CD4-positive, CD25-positive, alpha-beta regulatory T cell (primary cell): ENCODE data around the gene THAP12. TPM values are rescaled to one million over a fixed set of nuclear protein-coding genes. Genes with fewer than 3 reads are reported as not detected.

Source experiments
- ATAC-seq, 2 donors: fragments of 150-1000 bp; cut with Tn5 transposase; one replicate each; pipeline ENCODE4 v1.10.0; 2021; ENCODE audit warnings: low read depth in 2 of 2, moderate number of reproducible peaks in 2 of 2, moderate library complexity in 1 of 2
- DNase-seq, 3 donors: peaks; one replicate each; pipeline versions ENCODE4 v3.0.0 to v3.0.0-alpha.2; 2012 to 2022; ENCODE audit warnings: mixed read lengths in 1 of 3
- H3K27ac ChIP-seq: one replicate; pipeline ENCODE4 v1.7.0; 2013; ENCODE audit warnings: mild to moderate bottlenecking, low read length; ENCODE audit not compliant: insufficient read depth, poor library complexity, severe bottlenecking
- H3K27me3 ChIP-seq: one replicate; pipeline ENCODE4 v1.7.0; 2013; ENCODE audit warnings: low read length; ENCODE audit not compliant: control insufficient read depth, insufficient read depth
- H3K36me3 ChIP-seq: one replicate; pipeline ENCODE4 v1.7.0; 2013; ENCODE audit warnings: mild to moderate bottlenecking, low read length, moderate library complexity; ENCODE audit not compliant: control insufficient read depth, insufficient read depth
- H3K4me1 ChIP-seq: 2 replicates; pipeline ENCODE4 v1.7.0; 2013; ENCODE audit warnings: mild to moderate bottlenecking, low read length; ENCODE audit not compliant: insufficient read depth, control insufficient read depth, poor library complexity, severe bottlenecking
- H3K4me3 ChIP-seq: one replicate; pipeline ENCODE4 v1.7.0; 2013; ENCODE audit warnings: low read depth, mild to moderate bottlenecking, low read length, moderate library complexity
- H3K9me3 ChIP-seq, 2 experiments: 1 replicate in 1 of 2; 2 replicates in 1 of 2; pipeline ENCODE4 v1.7.0; 2013; ENCODE audit warnings: low read length in 2 of 2, mild to moderate bottlenecking in 1 of 2, moderate library complexity in 1 of 2; ENCODE audit not compliant: control insufficient read depth in 2 of 2
- H3K27ac Mint-ChIP-seq, 3 donors: one replicate each; pipeline ENCODE4 v1.8.0; 2020 to 2022; ENCODE audit warnings: mild to moderate bottlenecking in 3 of 3, mixed read lengths in 3 of 3, moderate library complexity in 2 of 3
- H3K27me3 Mint-ChIP-seq: one replicate; pipeline ENCODE4 v1.8.0; 2022; ENCODE audit warnings: mild to moderate bottlenecking, mixed read lengths
- H3K36me3 Mint-ChIP-seq: one replicate; pipeline ENCODE4 v1.8.0; 2020; ENCODE audit warnings: mixed read lengths
- H3K4me1 Mint-ChIP-seq, 4 donors: one replicate each; pipeline ENCODE4 v1.8.0; 2020 to 2022; ENCODE audit warnings: mixed read lengths in 4 of 4, mild to moderate bottlenecking in 1 of 4
- H3K4me3 Mint-ChIP-seq, 4 donors: one replicate each; pipeline ENCODE4 v1.8.0; 2020 to 2022; ENCODE audit warnings: mild to moderate bottlenecking in 4 of 4, mixed read lengths in 4 of 4, moderate library complexity in 3 of 4
- H3K9me3 Mint-ChIP-seq, 7 donors: one replicate each; pipeline ENCODE4 v1.8.0; 2020 to 2022; ENCODE audit warnings: mixed read lengths in 7 of 7, mild to moderate bottlenecking in 3 of 7, moderate library complexity in 2 of 7
- polyA plus RNA-seq, 4 donors: library from polyadenylated mRNA; unstranded; fragments of 300-500 nt; fragmentation: Illumina TruSeq; gene quantifications; one replicate each; pipeline ENCODE4 v1.2.3, GENCODE V29; 2021
- total RNA-seq: library from RNA; stranded (reverse); gene quantifications from one replicate; pipeline ENCODE4 v1.2.3, GENCODE V29; 2022

The THAP12 gene
- total and polyA plus RNA-seq, 5 donors from 2014 or later, result 51.2 to 71.0 (median 65.0) TPM

GRCh38 chr11:76391811-76392475, 11.0 kb upstream of the THAP12 start:
- H3K27me3 Mint-ChIP-seq, result no peaks in the 10 kb centered on the region
- H3K27me3 ChIP-seq, result no peaks in the 10 kb centered on the region
- peaks cover 0 to 11% (median 2%) of the 10 kb centered on the region in 4 donors for H3K4me1 Mint-ChIP-seq
- H3K27ac Mint-ChIP-seq, result no peak overlapping the region
- H3K9me3 Mint-ChIP-seq, result no peaks in the 10 kb centered on the region
- no peak for DNase-seq
- no peak overlapping the region for H3K4me3 ChIP-seq
- ATAC-seq, result no peak
- H3K4me3 Mint-ChIP-seq, result no peak overlapping the region
- H3K36me3 Mint-ChIP-seq, result peaks cover 3% of the 10 kb centered on the region
- no peaks in the 10 kb centered on the region for H3K9me3 ChIP-seq
- H3K36me3 ChIP-seq, result no peaks in the 10 kb centered on the region
- H3K4me1 ChIP-seq, result no peaks in the 10 kb centered on the region
- H3K27ac ChIP-seq, result no peak overlapping the region

GRCh38 chr11:76391021-76391420, 10.1 kb upstream of the THAP12 start:
- Histone ChIP-seq H3K27ac (no peak overlapping the region), H3K27me3 (no peaks in the 10 kb centered on the region), H3K9me3 (no peaks in the 10 kb centered on the region), H3K4me1 (no peaks in the 10 kb centered on the region), H3K4me3 (no peak overlapping the region), H3K36me3 (no peaks in the 10 kb centered on the region)
- ATAC-seq, result no peak
- DNase-seq, result no peak
- Mint-ChIP-seq H3K27me3 (no peaks in the 10 kb centered on the region), H3K36me3 (peaks cover 7% of the 10 kb centered on the region), H3K4me1 (peaks cover 2 to 15% (median 4%) of the 10 kb centered on the region in 4 donors), H3K4me3 (no peak overlapping the region), H3K9me3 (peaks cover 0 to 1% (median 0%) of the 10 kb centered on the region in 7 donors), H3K27ac (no peak overlapping the region)

- H3K27me3 Mint-ChIP-seq, result no peaks in the 10 kb centered on the region
- Histone ChIP-seq H3K27ac (no peak overlapping the region), H3K36me3 (peaks cover 2% of the 10 kb centered on the region), H3K4me1 (no peaks in the 10 kb centered on the region), H3K9me3 (no peaks in the 10 kb centered on the region), H3K4me3 (no peak overlapping the region), H3K27me3 (no peaks in the 10 kb centered on the region)
- H3K4me1 Mint-ChIP-seq, result peaks cover 4 to 20% (median 17%) of the 10 kb centered on the region in 4 donors
- peaks cover 9% of the 10 kb centered on the region for H3K36me3 Mint-ChIP-seq
- peaks cover 0 to 1% (median 0%) of the 10 kb centered on the region in 7 donors for H3K9me3 Mint-ChIP-seq
- no peak overlapping the region for H3K27ac Mint-ChIP-seq
- H3K4me3 Mint-ChIP-seq, result no peak overlapping the region
- DNase-seq (no peak), ATAC-seq (no peak)
Observed at GRCh38 chr11:76388408-76388807, 7.5 kb upstream of the THAP12 start.

- peaks cover 14% of the 10 kb centered on the region for H3K4me1 ChIP-seq
- peaks cover 2% of the 10 kb centered on the region for H3K36me3 ChIP-seq
- Mint-ChIP-seq H3K9me3 (peaks cover 0 to 1% (median 0%) of the 10 kb centered on the region in 7 donors), H3K27me3 (no peaks in the 10 kb centered on the region), H3K27ac (no peak overlapping the region), H3K4me3 (no peak overlapping the region), H3K4me1 (peaks cover 6 to 40% (median 35%) of the 10 kb centered on the region in 4 donors), H3K36me3 (peaks cover 13% of the 10 kb centered on the region)
- H3K9me3 ChIP-seq, result no peaks in the 10 kb centered on the region
- no peak for DNase-seq
- no peak for ATAC-seq
- H3K27me3 ChIP-seq, result no peaks in the 10 kb centered on the region
- no peak overlapping the region for H3K4me3 ChIP-seq
- H3K27ac ChIP-seq, result no peak overlapping the region
Observed at GRCh38 chr11:76385903-76386302, 5.0 kb upstream of the THAP12 start.

- H3K4me3 ChIP-seq, result peak overlapping the region; percentile 94
- H3K4me1 Mint-ChIP-seq, result peaks cover 21 to 69% (median 56%) of the 10 kb centered on the region in 4 donors
- peaks cover 9% of the 10 kb centered on the region for H3K36me3 Mint-ChIP-seq
- H3K27me3 ChIP-seq, result no peaks in the 10 kb centered on the region
- H3K36me3 ChIP-seq, result peaks cover 2% of the 10 kb centered on the region
- peak overlapping the region in 1 of 3 donors; percentile 85 for H3K27ac Mint-ChIP-seq
- H3K9me3 Mint-ChIP-seq, result peaks cover 0 to 1% (median 0%) of the 10 kb centered on the region in 7 donors
- peaks cover 35% of the 10 kb centered on the region for H3K4me1 ChIP-seq
- ATAC-seq (no peak), DNase-seq (no peak)
- peak overlapping the region; percentile 92 to 99 (median 94) for H3K4me3 Mint-ChIP-seq
- H3K27ac ChIP-seq, result no peak overlapping the region
- H3K9me3 ChIP-seq, result no peaks in the 10 kb centered on the region
- H3K27me3 Mint-ChIP-seq, result no peaks in the 10 kb centered on the region
Observed at GRCh38 chr11:76382209-76382608, 1.3 kb upstream of the THAP12 start.

- H3K4me1 Mint-ChIP-seq, result peaks cover 27 to 81% (median 65%) of the 10 kb centered on the region in 4 donors
- Histone ChIP-seq H3K27me3 (no peaks in the 10 kb centered on the region), H3K9me3 (no peaks in the 10 kb centered on the region), H3K27ac (peak overlapping the region; percentile 64), H3K4me3 (peak overlapping the region; percentile 91), H3K4me1 (peaks cover 48% of the 10 kb centered on the region), H3K36me3 (peaks cover 2% of the 10 kb centered on the region)
- DNase-seq (peak in 2 of 3 donors; percentile 41 to 67), ATAC-seq (peak in 1 of 2 donors; percentile 4)
- H3K9me3 Mint-ChIP-seq, result no peaks in the 10 kb centered on the region
- H3K27me3 Mint-ChIP-seq, result no peaks in the 10 kb centered on the region
- peak overlapping the region; percentile 94 to 99 (median 96) for H3K4me3 Mint-ChIP-seq
- H3K27ac Mint-ChIP-seq, result peak overlapping the region; percentile 82 to 93 (median 90)
- peaks cover 4% of the 10 kb centered on the region for H3K36me3 Mint-ChIP-seq
Observed at GRCh38 chr11:76380159-76380976, 564 bp downstream of the THAP12 start.

- Mint-ChIP-seq H3K4me3 (peak overlapping the region; percentile 94 to 98 (median 96)), H3K9me3 (no peaks in the 10 kb centered on the region), H3K4me1 (peaks cover 30 to 86% (median 67%) of the 10 kb centered on the region in 4 donors), H3K27ac (peak overlapping the region; percentile 82 to 93 (median 90)), H3K27me3 (no peaks in the 10 kb centered on the region), H3K36me3 (peaks cover 4% of the 10 kb centered on the region)
- no peak for ATAC-seq
- H3K36me3 ChIP-seq, result no peaks in the 10 kb centered on the region
- H3K27me3 ChIP-seq, result no peaks in the 10 kb centered on the region
- no peaks in the 10 kb centered on the region for H3K9me3 ChIP-seq
- H3K4me3 ChIP-seq, result peak overlapping the region; percentile 91
- peaks cover 51% of the 10 kb centered on the region for H3K4me1 ChIP-seq
- DNase-seq, result no peak
- peak overlapping the region; percentile 64 for H3K27ac ChIP-seq
Observed at GRCh38 chr11:76379807-76380158, 1.1 kb downstream of the THAP12 start.
